ENCODE results near the gene GALNT16. TPM values are rescaled to one million over a fixed set of nuclear protein-coding genes. Genes with fewer than 3 reads are reported as not detected.
A peak's percentile ranks its signal among the peaks of the same experiment; 100 is the strongest.
"Not testable (repeated sequence)": the region's sequence is repeated elsewhere in the genome, so short reads cannot be mapped to it uniquely, and the experiment has no call there.

GALNT16 gene
- total RNA-seq, 1 donor from 2014 or later, result 94.9 TPM

DNA sequence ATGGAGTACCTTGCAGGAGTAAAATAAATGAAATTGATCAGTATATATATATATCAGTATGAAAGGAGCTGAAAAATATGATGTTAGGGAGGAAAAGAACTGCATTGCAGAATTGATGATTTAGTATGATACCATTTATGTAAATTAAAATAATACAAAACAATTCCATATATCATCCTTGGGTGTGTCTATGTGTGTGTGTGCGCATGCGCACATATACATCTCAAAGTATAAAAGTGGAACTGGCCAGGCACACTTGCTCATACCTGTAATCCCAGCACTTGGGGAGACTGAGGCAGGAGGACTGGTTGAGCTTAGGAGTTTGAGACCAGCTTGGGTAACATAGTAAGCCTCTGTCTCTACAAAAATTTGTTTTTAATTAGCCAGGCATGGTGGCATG is 15.4 kb downstream of the GALNT16 start:
- ATAC-seq, result no peak
- intact Hi-C loops (cut with DNase I), result no loop called here
- DNase-seq (ENCODE audit: missing footprints), result no peak

GRCh38 chr14:69277356-69277755 is 17.4 kb downstream of the GALNT16 start:
- DNase-seq (ENCODE audit: missing footprints); intact Hi-C loops (cut with DNase I); ATAC-seq: not testable (repeated sequence)

DNA sequence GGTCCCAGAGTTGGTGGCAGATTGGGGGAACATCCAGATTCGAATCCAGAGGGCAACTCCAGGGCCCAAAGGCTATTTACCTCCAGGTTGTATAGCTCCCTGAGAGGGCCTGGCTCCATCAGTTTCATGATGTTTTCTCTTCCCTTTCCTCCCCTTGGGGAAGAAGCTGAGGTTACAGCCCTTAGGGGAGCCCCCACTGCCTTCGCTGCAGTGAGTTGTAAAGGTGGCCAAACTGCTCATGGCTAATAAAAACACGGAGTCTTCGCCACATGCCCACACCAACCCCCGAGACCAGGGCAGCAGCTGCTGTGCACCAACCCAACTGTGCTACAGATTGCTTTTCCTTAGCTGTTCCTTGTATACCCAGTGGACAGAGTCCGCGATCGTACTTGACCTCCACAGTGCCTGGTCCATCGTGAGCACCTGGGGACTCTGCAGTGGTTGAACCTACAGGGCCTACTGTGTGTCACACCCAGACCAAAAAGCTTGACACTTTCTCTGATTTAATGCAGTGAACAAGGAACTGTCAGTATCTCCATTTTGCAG is 20.9 kb downstream of the GALNT16 start:
- DNase-seq (ENCODE audit: missing footprints) (no peak), ATAC-seq (no peak)
- intact Hi-C loops (cut with DNase I), result no loop called here

DNA sequence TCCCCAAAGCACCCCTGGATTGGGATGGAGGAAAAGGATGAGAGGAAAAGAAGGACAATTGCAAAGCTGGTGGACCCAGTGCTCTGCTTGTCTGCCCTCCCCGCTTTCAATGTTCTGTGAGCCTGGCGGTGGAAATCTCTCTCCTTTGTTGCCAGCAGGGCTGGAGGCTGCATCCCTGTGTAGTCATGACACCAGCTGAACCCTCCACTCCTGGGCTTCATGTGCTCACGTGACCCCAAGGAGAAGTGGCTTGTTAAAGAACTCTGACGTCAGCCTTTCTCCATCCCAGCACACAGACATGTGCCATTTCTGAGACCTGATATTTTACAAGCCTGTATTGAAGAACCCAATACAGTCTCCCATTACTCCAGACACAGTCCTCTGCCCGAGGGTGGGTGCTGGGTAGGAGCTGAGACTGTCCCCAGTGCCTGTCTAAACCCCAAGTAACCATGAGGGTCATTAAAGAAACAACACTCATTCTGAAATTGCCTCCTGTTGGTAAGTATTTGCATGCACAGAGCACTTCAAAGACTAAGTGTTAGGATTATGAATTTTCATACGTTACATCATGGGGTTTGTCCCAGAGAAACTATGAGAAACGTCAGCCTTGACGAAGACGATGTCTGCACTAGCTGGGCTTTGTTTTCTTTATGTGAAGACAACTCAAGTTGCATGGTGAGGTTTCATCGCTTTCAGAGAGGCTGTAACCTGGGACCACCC is 21.7 kb downstream of the GALNT16 start:
- intact Hi-C loops (cut with DNase I), result no loop called here
- peak; percentile 77 for ATAC-seq
- no peak for DNase-seq (ENCODE audit: missing footprints)

DNA sequence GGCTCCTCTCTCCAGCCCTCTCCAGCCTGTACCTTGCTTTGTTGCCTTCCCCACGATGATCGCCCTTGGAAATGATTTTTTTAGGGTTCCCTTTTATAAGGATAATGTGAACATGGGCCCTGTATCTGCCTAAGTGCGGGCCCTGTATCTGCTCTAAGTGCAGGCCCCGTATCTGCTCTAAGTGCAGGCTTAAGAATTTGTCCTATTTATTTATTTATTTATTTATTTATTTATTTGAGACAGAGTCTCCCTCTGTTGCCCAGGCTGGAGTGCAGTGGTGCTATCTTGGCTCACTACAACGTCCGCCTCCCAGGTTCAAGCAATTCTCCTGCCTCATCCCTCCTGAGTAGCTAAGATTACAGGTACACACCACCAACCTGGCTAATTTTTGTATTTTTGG is 22.5 kb downstream of the GALNT16 start:
- DNase-seq (ENCODE audit: missing footprints) (no peak), ATAC-seq (no peak)
- intact Hi-C loops (cut with DNase I), result no loop called here

GRCh38 chr14:69284170-69284569 is 24.2 kb downstream of the GALNT16 start:
- DNase-seq (ENCODE audit: missing footprints), result no peak
- peak; percentile 32 for ATAC-seq
- intact Hi-C loops (cut with DNase I), result no loop called here

- ATAC-seq, result no peak
- DNase-seq (ENCODE audit: missing footprints), result no peak
- intact Hi-C loops (cut with DNase I), result no loop called here
Measured at GRCh38 chr14:69285661-69286255, 25.8 kb downstream of the GALNT16 start.

DNA sequence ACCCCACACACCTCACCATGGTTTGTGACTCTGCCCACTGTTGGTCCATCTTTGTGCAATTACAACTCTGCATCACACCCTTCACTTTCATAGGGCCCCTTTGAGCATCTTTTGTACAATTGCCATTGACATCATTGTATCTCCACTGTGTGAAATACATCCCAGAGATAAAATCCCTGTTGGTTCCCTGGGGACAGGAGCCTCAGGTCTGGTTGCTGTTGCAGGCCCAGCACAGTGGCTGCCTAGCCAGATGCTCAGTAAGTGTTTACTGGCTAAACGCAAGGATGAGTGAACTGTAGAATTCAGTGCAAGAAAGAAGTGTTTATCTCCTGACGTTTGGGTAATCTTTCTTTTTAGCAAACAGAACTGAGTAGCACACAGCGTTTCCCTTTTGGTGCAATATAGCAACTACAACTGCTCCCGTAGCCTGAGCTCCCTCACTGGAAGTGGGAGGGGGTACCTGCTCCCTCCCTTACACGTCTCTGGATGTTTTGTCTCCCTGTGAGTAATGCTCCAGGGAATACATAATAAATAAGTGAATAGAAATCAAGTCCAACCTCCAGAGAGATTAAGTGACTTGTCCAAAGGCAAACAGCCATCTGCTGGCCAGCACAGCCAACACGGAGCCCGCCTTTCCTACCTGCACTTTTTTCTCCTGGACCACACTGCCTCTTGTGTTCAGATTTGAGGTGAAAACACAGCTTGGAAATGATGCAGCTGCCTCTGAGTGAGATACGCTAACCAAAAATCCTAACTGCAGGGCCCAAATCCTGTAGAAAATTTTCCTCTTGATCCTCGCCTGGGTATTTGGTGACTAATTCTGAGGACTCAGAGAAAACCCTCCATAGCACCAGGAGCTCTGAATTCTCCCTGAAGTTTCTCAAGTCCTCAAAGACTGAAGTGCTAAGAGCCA is 27.4 kb downstream of the GALNT16 start:
- ATAC-seq (peak; percentile 13), DNase-seq (ENCODE audit: missing footprints) (no peak)
- intact Hi-C loops (cut with DNase I), result loop anchor here (1.0 kb wide), 1 partner anchor 26 kb away; no protein-coding TSS in a partner anchor

DNA sequence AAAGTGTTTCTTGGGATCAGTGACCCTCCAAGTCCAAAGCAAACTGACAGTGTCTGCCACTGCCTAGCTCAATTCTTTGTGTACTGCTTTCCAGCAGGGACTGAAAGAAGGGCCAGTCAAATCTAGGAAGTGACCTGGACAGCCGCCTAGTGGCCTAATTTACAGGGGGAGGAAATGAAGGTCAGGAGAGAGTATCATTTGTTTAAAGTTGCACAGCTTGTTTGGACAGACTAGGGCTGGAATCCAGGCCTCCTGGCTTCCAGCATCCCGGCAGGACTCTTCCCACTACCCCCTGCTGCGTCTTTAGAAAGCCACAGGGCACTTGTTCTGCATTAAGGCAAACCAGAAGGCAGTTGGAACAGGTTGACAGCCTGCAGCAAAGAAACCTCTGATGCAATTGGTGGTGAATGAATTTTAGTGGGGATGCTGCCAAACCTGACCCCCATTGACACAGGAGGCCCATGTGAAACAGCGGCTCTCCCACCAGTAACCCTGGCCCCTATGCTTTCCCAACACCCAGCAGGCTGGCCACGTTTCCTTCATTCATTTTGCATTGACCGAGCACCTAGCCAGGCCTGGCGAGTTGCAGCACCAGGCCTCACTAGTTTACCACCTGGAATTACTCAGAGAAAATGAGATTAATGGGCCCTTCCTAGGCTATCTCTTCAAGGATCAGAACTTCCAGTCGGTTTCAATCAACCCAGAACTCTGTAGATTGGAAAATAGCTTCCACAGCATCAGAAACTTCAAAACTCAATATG is 28.2 kb downstream of the GALNT16 start:
- ATAC-seq (peak; percentile 63), DNase-seq (ENCODE audit: missing footprints) (no peak)
- intact Hi-C loops (cut with DNase I), result loop anchor here (1.0 kb wide), 1 partner anchor 27 kb away; no protein-coding TSS in a partner anchor

DNA sequence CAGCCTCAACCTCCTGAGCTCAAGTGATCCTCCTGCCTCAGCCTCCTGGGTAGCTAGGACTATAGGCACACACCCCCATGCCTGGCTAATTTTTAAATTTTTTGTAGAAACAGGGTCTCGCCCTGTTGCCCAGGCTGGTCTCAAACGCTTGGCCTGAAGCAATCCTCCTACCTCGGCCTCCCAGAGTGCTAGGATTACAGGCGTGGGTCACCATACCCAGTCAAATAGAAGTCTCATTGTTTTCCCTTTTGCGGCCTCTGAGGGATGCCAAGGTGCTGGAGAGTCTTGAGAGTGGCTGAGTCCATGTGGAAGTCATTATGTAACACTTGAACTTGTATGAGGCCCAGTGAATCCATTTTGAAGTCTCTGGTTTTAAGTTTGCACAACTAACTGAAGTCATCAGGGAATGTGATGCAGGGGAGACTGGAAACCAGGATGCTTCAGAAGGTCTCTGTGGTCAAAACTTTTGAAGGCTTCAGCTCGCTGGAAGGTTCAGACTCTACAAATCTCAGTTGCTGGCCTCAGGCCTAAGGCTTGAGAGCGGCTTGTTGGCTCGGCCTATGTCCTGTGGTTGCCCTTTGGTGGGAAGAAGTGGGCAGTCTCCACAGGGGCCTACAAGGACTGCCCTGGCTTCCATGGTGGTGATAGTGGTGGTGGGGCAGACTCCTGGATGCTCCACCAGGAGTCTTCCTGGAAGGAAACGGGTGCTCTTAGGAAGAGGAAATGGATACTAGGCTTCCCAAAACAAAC is 29.2 kb downstream of the GALNT16 start:
- no peak for ATAC-seq
- no peak for DNase-seq (ENCODE audit: missing footprints)
- intact Hi-C loops (cut with DNase I), result loop anchor here (1.0 kb wide), 1 partner anchor 28 kb away; no protein-coding TSS in a partner anchor

GRCh38 chr14:69289811-69290520 is 30.0 kb downstream of the GALNT16 start:
- ATAC-seq (peak; percentile 20), DNase-seq (ENCODE audit: missing footprints) (no peak)
- intact Hi-C loops (cut with DNase I), result no loop called here

- DNase-seq (ENCODE audit: missing footprints); ATAC-seq; intact Hi-C loops (cut with DNase I): not testable (repeated sequence)
Measured at GRCh38 chr14:69290881-69291280, 30.9 kb downstream of the GALNT16 start.

DNA sequence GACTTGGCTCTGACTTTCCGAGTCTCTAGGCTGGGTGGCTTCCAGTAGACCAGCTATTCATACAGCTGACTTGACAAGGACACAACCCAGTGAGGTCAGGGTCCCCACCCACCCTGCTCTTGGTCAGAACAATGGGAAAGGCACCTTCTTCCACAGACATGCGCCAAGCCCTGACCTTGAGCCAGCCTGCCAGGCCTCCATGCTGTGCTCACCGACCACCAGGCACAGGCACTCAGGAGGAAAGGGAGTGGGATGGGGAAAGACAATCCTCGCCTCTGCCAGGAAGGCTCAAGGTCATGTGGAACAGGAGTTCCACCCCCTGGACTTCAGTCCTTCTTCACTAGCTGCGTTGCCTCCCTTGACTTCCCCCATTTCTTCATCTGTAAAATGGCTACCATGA is 31.4 kb downstream of the GALNT16 start:
- intact Hi-C loops (cut with DNase I), result no loop called here
- no peak for DNase-seq (ENCODE audit: missing footprints)
- ATAC-seq, result no peak

DNA sequence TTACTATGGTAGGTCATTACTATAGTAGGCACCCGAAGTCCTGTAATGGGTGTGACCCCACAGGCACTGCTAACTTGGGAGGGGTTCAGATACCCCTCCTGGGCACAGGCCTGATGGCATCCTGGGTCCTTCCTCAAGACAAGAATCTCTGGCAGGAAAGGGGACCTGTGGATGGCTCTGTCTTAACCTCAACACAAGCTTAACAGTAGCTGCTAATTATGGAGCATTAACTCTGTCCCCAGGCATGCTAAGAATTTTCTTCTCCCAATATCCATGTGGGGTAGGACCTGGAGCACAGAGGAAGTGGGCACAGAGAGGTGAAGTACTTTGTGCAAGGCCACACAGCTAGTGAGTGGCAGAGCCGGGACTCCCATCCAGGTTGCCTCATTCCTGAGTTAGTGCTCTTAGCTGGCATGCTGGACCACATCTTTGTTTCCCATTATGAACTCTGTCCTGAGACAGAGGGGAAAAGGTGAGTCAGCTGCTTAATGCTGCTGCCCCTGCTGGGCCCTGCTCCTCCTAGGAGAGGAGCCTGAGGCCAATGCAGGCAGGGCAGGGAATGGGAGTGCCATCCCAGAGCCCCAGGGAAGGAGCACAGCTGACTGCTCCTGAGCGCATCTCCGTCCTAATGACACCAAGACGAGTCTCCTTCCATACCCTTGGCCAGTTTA is 32.1 kb downstream of the GALNT16 start:
- intact Hi-C loops (cut with DNase I), result no loop called here
- ATAC-seq, result no peak
- DNase-seq (ENCODE audit: missing footprints), result no peak

- DNase-seq (ENCODE audit: missing footprints), result no peak
- ATAC-seq, result peak; percentile 41
- intact Hi-C loops (cut with DNase I), result no loop called here
Measured at GRCh38 chr14:69298131-69299071, 38.4 kb downstream of the GALNT16 start.

All from Right ventricle myocardium inferior (tissue), 1 donor.